ENCODE results near the gene CAP2.

DNA sequence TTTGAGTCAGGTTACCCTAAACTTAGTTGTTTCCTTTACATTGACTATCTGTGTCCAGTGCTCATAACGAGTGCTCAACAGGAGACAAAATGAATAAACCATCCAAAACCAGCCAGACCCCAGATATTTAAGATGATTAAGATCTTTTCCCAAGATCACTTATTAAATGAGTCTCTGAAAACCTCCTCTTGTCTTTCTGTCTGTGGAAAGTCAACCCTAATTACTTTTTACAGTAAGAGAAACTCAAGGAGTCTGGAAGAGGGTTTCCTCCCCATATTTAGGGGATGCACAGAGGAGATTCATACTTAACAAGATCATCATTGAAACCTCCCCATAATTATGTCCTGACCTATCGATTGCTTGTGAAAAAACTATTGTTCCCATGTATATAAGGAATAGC lies 84.0 kb downstream of the CAP2 start:
- TF ChIP-seq EZH2 (IDR thresholded peaks at IDR 0.05; ENCODE audit: insufficient read depth, poor library complexity, severe bottlenecking) (no peak), EZH2phosphoT487 (IDR thresholded peaks at IDR 0.05; ENCODE audit: insufficient read depth, low read depth) (no peak)

Measured in GM23248 (cell line).